Measurements from ENCODE around the gene DAB2IP. TPM values are rescaled to one million over a fixed set of nuclear protein-coding genes. Genes with fewer than 3 reads are reported as not detected.

The DAB2IP gene
- total RNA-seq, 2 donors from 2014 or later: not detected

- no peak overlapping the region for H3K27ac Mint-ChIP-seq
- peaks cover 2% of the 10 kb centered on the region for H3K36me3 Mint-ChIP-seq (ENCODE audit: low read depth)
- ATAC-seq (no peak), DNase-seq (no peak)
- no peaks in the 10 kb centered on the region for H3K4me1 Mint-ChIP-seq
- H3K9me3 ChIP-seq (ENCODE audit: control insufficient read depth, low read length, poor library complexity, severe bottlenecking): no peaks in the 10 kb centered on the region
- H3K27me3 Mint-ChIP-seq: no peaks in the 10 kb centered on the region
- no peak overlapping the region for H3K4me3 Mint-ChIP-seq
Observed at GRCh38 chr9:121824651-121825030, 173.2 kb downstream of the DAB2IP start.

DNA sequence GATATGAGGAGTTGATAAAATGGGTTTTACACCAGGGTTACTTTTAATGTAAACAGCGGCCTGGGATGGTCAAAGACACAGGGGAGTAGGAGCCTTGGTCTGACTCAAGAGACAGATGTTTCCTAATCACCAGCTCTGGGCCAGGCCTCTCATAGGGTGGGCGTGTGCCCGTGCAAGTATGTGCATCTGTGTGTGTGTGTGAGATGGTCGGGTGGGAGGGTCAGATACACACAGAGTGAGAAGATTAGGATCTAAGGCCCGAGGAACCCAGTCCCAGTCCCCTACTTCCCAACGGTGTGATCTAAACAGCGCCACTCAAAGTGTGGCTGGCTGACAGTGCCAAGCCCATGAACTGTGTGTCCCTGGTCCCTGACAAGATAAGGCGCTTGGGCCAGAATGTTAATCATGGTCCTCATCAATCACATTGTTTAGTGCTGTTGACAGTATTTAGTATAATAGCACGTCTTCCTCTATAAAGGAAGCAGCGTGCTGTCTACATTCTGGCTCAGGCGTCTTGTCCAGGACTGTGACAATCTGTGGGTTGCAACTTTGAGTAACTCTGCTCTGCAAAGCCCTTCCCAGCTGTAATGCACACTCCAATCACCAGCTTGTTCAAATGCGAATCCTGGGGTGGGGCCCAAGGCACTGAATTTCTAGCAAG, 173.7 kb downstream of the DAB2IP start:
- DNase-seq: no peak
- no peak overlapping the region for H3K27ac Mint-ChIP-seq
- no peaks in the 10 kb centered on the region for H3K27me3 Mint-ChIP-seq
- peaks cover 2% of the 10 kb centered on the region for H3K36me3 Mint-ChIP-seq (ENCODE audit: low read depth)
- ATAC-seq: no peak
- H3K4me3 Mint-ChIP-seq: no peak overlapping the region
- no peaks in the 10 kb centered on the region for H3K9me3 ChIP-seq (ENCODE audit: control insufficient read depth, low read length, poor library complexity, severe bottlenecking)
- no peaks in the 10 kb centered on the region for H3K4me1 Mint-ChIP-seq

- no peaks in the 10 kb centered on the region for H3K4me1 Mint-ChIP-seq
- H3K27me3 Mint-ChIP-seq: no peaks in the 10 kb centered on the region
- ATAC-seq (no peak), DNase-seq (no peak)
- H3K27ac Mint-ChIP-seq: no peak overlapping the region
- H3K36me3 Mint-ChIP-seq (ENCODE audit: low read depth): peaks cover 2% of the 10 kb centered on the region
- H3K4me3 Mint-ChIP-seq: no peak overlapping the region
- no peaks in the 10 kb centered on the region for H3K9me3 ChIP-seq (ENCODE audit: control insufficient read depth, low read length, poor library complexity, severe bottlenecking)
Observed at GRCh38 chr9:121826711-121827110, 175.3 kb downstream of the DAB2IP start.

- ATAC-seq: no peak
Observed at GRCh38 chr9:121827251-121827967, 176.0 kb downstream of the DAB2IP start.

GRCh38 chr9:121830441-121831140, 179.2 kb downstream of the DAB2IP start:
- no peak overlapping the region for H3K27ac Mint-ChIP-seq
- H3K9me3 ChIP-seq (ENCODE audit: control insufficient read depth, low read length, poor library complexity, severe bottlenecking): no peaks in the 10 kb centered on the region
- H3K4me1 Mint-ChIP-seq: no peaks in the 10 kb centered on the region
- ATAC-seq (no peak), DNase-seq (no peak)
- no peaks in the 10 kb centered on the region for H3K27me3 Mint-ChIP-seq
- H3K4me3 Mint-ChIP-seq: no peak overlapping the region
- H3K36me3 Mint-ChIP-seq (ENCODE audit: low read depth): no peaks in the 10 kb centered on the region

More at GRCh38 chr9:121827251-121827967, 176.0 kb downstream of the DAB2IP start:
- no peak overlapping the region for H3K27ac Mint-ChIP-seq
- H3K36me3 Mint-ChIP-seq (ENCODE audit: low read depth): no peaks in the 10 kb centered on the region
- DNase-seq: no peak
- H3K4me1 Mint-ChIP-seq: no peaks in the 10 kb centered on the region
- no peaks in the 10 kb centered on the region for H3K9me3 ChIP-seq (ENCODE audit: control insufficient read depth, low read length, poor library complexity, severe bottlenecking)
- H3K27me3 Mint-ChIP-seq: no peaks in the 10 kb centered on the region
- no peak overlapping the region for H3K4me3 Mint-ChIP-seq

- H3K27me3 Mint-ChIP-seq: no peaks in the 10 kb centered on the region
- ATAC-seq (no peak), DNase-seq (no peak)
- H3K4me1 Mint-ChIP-seq: no peaks in the 10 kb centered on the region
- H3K27ac Mint-ChIP-seq: no peak overlapping the region
- no peaks in the 10 kb centered on the region for H3K36me3 Mint-ChIP-seq (ENCODE audit: low read depth)
- no peak overlapping the region for H3K4me3 Mint-ChIP-seq
- no peaks in the 10 kb centered on the region for H3K9me3 ChIP-seq (ENCODE audit: control insufficient read depth, low read length, poor library complexity, severe bottlenecking)
Observed at GRCh38 chr9:121831869-121832268, 180.4 kb downstream of the DAB2IP start.

DNA sequence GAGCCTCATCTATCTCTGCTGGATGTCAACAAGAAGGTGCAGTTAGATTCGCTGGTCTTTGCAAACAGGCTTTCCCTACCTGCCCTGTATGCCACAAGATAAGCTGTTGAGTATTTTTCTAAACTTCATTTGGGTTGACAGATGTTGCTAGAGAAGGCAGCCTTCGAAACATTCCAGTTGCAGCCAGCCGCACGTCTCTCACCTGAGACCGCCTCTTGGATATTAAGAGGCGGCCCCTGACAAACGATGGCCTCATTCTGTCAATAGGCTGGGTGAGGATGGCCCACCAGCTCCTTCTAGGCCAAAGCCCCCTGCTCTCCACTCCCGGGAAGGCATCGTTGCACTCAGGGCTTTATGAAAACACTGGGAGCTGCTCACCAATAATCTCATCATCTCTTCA, 181.6 kb downstream of the DAB2IP start:
- Mint-ChIP-seq H3K27ac (no peak overlapping the region), H3K4me3 (no peak overlapping the region), H3K4me1 (no peaks in the 10 kb centered on the region), H3K27me3 (no peaks in the 10 kb centered on the region), H3K36me3 (ENCODE audit: low read depth) (no peaks in the 10 kb centered on the region)
- ATAC-seq (no peak), DNase-seq (no peak)
- no peaks in the 10 kb centered on the region for H3K9me3 ChIP-seq (ENCODE audit: control insufficient read depth, low read length, poor library complexity, severe bottlenecking)

Other genes starting within 250 kb of the DAB2IP start
- gene GGTA1, start 151.8 kb upstream of the DAB2IP start, total RNA-seq: 1 to 10 TPM in 1 of 2 donors, under 1 TPM in 1; 0.50 to 7.7 TPM